ENCODE data around the gene TFF2. TPM values are rescaled to one million over a fixed set of nuclear protein-coding genes. Genes with fewer than 3 reads are reported as not detected.

The TFF2 gene
- total and polyA plus RNA-seq, 11 donors, result not detected

GRCh38 chr21:42352441-42353095, 1.8 kb upstream of the TFF2 start:
- WGBS, 4 donors, result 77 to 90% (median 84%) methylated on average over 14 of the region's 14 CpGs
- H3K36me3 ChIP-seq, result no peaks in the 10 kb centered on the region

GRCh38 chr21:42351626-42352440, 1.0 kb upstream of the TFF2 start:
- ATAC-seq, result no peak
- intact Hi-C loops (cut with DNase I), result no loop called here
- DNase-seq, result no peak
- WGBS, 4 donors, result 77 to 84% (median 80%) methylated on average over 11 of the region's 11 CpGs
- Histone ChIP-seq H3K27me3 (peaks cover 0 to 5% (median 0%) of the 10 kb centered on the region in 9 donors), H3K4me1 (no peaks in the 10 kb centered on the region), H3K36me3 (no peaks in the 10 kb centered on the region), H3K9me3 (peaks cover 0 to 28% (median 8%) of the 10 kb centered on the region in 12 donors), H3K27ac (no peak overlapping the region), H3K4me3 (no peak overlapping the region)
- TF ChIP-seq CTCF (IDR thresholded peaks at IDR 0.05), result no peak
- TF ChIP-seq POLR2A (IDR thresholded peaks at IDR 0.05), result no peak

More at GRCh38 chr21:42352441-42353095, 1.8 kb upstream of the TFF2 start:
- H3K27me3 ChIP-seq, result peaks cover 0 to 5% (median 0%) of the 10 kb centered on the region in 9 donors
- H3K9me3 ChIP-seq, result peaks cover 0 to 31% (median 11%) of the 10 kb centered on the region in 12 donors
- H3K4me1 ChIP-seq, result no peaks in the 10 kb centered on the region
- DNase-seq (no peak), ATAC-seq (no peak)
- TF ChIP-seq CTCF (IDR thresholded peaks at IDR 0.05) (no peak), POLR2A (IDR thresholded peaks at IDR 0.05) (no peak)
- no peak overlapping the region for H3K4me3 ChIP-seq
- intact Hi-C loops (cut with DNase I), result no loop called here
- H3K27ac ChIP-seq, result no peak overlapping the region

- no peak for ATAC-seq
- Histone ChIP-seq H3K4me3 (no peak overlapping the region), H3K9me3 (peaks cover 0 to 16% (median 5%) of the 10 kb centered on the region in 12 donors), H3K36me3 (no peaks in the 10 kb centered on the region), H3K4me1 (no peaks in the 10 kb centered on the region), H3K27ac (no peak overlapping the region), H3K27me3 (peaks cover 0 to 11% (median 0%) of the 10 kb centered on the region in 9 donors)
- DNase-seq, result no peak
- intact Hi-C loops (cut with DNase I), result no loop called here
- TF ChIP-seq CTCF (IDR thresholded peaks at IDR 0.05), result no peak
- WGBS, 4 donors, result 77 to 87% (median 80%) methylated on average over 11 of the region's 11 CpGs
Measured at GRCh38 chr21:42350318-42350910, 380 bp downstream of the TFF2 start.
